Upper lobe of left lung (tissue), 6 donors: ENCODE data around the gene WFDC12. TPM values are rescaled to one million over a fixed set of nuclear protein-coding genes. Genes with fewer than 3 reads are reported as not detected.

Experiments used
- ATAC-seq, 2 donors: fragments of 200-7000 bp; cut with Tn5 transposase; one replicate each; pipeline ENCODE4 v1.9.1; 2022; ENCODE audit warnings: mild to moderate bottlenecking in 2 of 2, moderate library complexity in 2 of 2; ENCODE audit not compliant: low FRiP score in 2 of 2
- DNase-seq, 2 donors: peaks; one replicate each; pipeline ENCODE4 v3.0.0-alpha.2; 2019 to 2020
- H3K27ac ChIP-seq, 4 donors: fragments of 200-600 bp; sonication (generic); one replicate each; pipeline ENCODE4 v1.5.1; 2016 to 2019
- H3K27me3 ChIP-seq, 4 donors: fragments of 200-600 bp; sonication (generic); one replicate each; pipeline ENCODE4 v1.5.1; 2017 to 2019
- H3K36me3 ChIP-seq, 4 donors: fragments of 200-600 bp; sonication (generic); one replicate each; pipeline ENCODE4 v1.5.1; 2016 to 2019
- H3K4me1 ChIP-seq, 4 donors: fragments of 200-600 bp; sonication (generic); one replicate each; pipeline ENCODE4 v1.5.1; 2018 to 2019
- H3K4me3 ChIP-seq, 4 donors: fragments of 200-600 bp; sonication (generic); one replicate each; pipeline ENCODE4 v1.5.1; 2017 to 2019; ENCODE audit warnings: mild to moderate bottlenecking in 2 of 4, moderate library complexity in 1 of 4
- H3K9me3 ChIP-seq, 4 donors: fragments of 200-600 bp; sonication (generic); one replicate each; pipeline ENCODE4 v1.5.1; 2018 to 2019
- CTCF ChIP-seq, 6 experiments: fragments of 450-650 bp in 4 of 6; fragments of 200-600 bp in 2 of 6; sonication (generic) in 2 of 6; IDR thresholded peaks; one replicate each; pipeline ENCODE4 v1.5.1; 2016 to 2019; ENCODE audit warnings: antibody characterized with exemption in 6 of 6
- EP300 ChIP-seq, 4 donors: sonication (generic); formaldehyde crosslinking; IDR thresholded peaks; one replicate each; pipeline ENCODE4 v1.5.1; 2017; ENCODE audit warnings: antibody characterized with exemption in 4 of 4, control low read depth in 2 of 4
- POLR2A ChIP-seq, 4 donors: fragments of 450-650 bp; IDR thresholded peaks; one replicate each; pipeline ENCODE4 v1.5.1; 2016 to 2017; ENCODE audit warnings: antibody characterized with exemption in 4 of 4, mild to moderate bottlenecking in 2 of 4
- POLR2AphosphoS5 ChIP-seq, 2 donors: sonication (generic); formaldehyde crosslinking; IDR thresholded peaks; one replicate each; pipeline ENCODE4 v1.5.1; 2017; ENCODE audit warnings: antibody characterized with exemption in 2 of 2
- WGBS, 2 donors: methylation state at CpG; one replicate each; pipeline ENCODE4 v1.1.5; 2017 to 2018; 5-methylcytosine and 5-hydroxymethylcytosine counted together
- total RNA-seq, 6 donors: library from RNA; depleted of rRNA in 4 of 6; stranded (reverse); fragments of >200 nt in 4 of 6; gene quantifications; one replicate each; pipeline versions ENCODE4 v1.1.0 to v1.2.1, GENCODE V29; 2016 to 2021
- donor health status: DM: no; HTN: no; CAD: no; lungs with moderate emphysema.
- donor health status: DM: no; HTN: yes; CAD: no; lungs with severe emphysema.

WFDC12 gene
- total RNA-seq, 6 donors from 2014 or later = 0.67 to 7.1 (median 5.0) TPM; not detected in 1

- ATAC-seq (no peak), DNase-seq (no peak)
- no peaks in the 10 kb centered on the region for H3K27me3 ChIP-seq
- no peak overlapping the region for H3K27ac ChIP-seq
- TF ChIP-seq POLR2A (IDR thresholded peaks at IDR 0.05) = no peak
- no peak for TF ChIP-seq EP300 (IDR thresholded peaks at IDR 0.05)
- no peak for TF ChIP-seq POLR2AphosphoS5 (IDR thresholded peaks at IDR 0.05)
- no peak for TF ChIP-seq CTCF (IDR thresholded peaks at IDR 0.05)
- H3K4me1 ChIP-seq = no peaks in the 10 kb centered on the region
- H3K4me3 ChIP-seq = no peak overlapping the region
- peaks cover 0 to 53% (median 22%) of the 10 kb centered on the region in 4 donors for H3K36me3 ChIP-seq
- H3K9me3 ChIP-seq = peaks cover 0 to 9% (median 0%) of the 10 kb centered on the region in 4 donors
- WGBS, 2 donors = 87 to 91% methylated on average over 1 of the region's 1 CpG
Observed at GRCh38 chr20:45083127-45083526, 41.1 kb downstream of the WFDC12 start.

DNA sequence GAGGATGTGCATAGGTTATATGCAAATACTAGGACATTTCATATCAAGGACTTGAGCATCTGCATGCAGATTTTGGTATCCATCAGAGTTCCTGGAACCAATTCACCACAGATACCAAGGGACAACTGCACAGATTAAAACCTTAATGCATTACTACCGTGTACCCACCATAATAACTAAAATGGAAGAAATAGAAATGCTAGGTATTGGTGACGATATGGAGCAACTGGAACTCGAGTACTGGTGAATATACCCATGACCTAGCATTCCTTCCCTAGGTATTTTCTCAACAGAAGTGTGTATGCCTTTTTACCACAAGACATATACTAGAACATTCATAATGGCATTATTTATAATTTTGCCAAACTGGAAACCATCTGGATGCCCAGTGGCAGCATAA, 41.8 kb downstream of the WFDC12 start:
- H3K9me3 ChIP-seq = peaks cover 0 to 9% (median 0%) of the 10 kb centered on the region in 4 donors
- no peaks in the 10 kb centered on the region for H3K27me3 ChIP-seq
- ATAC-seq = no peak
- 94 to 96% methylated on average over 3 of the region's 3 CpGs for WGBS, 2 donors
- no peak for TF ChIP-seq CTCF (IDR thresholded peaks at IDR 0.05)
- TF ChIP-seq POLR2AphosphoS5 (IDR thresholded peaks at IDR 0.05) = no peak
- no peak for TF ChIP-seq POLR2A (IDR thresholded peaks at IDR 0.05)
- no peak for TF ChIP-seq EP300 (IDR thresholded peaks at IDR 0.05)
- H3K27ac ChIP-seq = no peak overlapping the region
- no peak for DNase-seq
- H3K36me3 ChIP-seq = peaks cover 0 to 60% (median 26%) of the 10 kb centered on the region in 4 donors
- H3K4me3 ChIP-seq = no peak overlapping the region
- H3K4me1 ChIP-seq = no peaks in the 10 kb centered on the region

DNA sequence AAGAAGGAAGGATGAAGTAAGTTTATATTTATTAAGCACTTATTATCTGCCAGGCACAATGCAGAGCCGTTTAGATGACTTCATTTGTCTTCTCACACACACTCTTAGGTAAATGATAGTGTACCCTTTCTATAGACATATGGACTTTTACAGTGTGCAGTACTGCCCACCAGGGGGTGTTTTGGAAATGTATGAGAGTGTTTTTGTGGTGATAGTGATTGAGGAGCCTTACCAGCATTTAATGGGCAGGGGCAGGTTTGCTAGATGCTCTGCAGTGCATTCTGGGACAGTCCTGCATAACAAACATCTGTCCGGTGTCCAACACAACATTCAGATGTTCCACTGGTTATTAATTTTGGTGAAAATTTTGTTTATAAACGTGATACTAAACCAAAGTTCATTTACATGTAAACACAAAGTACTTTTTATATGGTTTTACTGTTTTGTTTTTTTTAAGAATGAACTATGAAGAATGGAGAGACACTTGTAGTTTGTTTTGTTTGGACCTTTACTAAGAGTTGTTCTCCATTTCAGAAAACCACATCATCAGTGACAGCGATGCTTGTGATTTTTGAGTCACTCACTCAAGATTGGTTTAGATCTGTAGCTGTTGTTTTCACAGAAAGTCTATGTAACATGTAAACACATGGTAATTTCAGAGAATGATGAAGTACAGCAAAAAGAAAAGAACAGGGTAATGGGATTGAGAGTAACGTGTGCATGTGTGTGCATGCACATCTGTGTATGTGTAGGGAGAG, 43.2 kb downstream of the WFDC12 start:
- H3K9me3 ChIP-seq = peaks cover 0 to 9% (median 0%) of the 10 kb centered on the region in 4 donors
- no peak overlapping the region for H3K27ac ChIP-seq
- peaks cover 8 to 74% (median 33%) of the 10 kb centered on the region in 4 donors for H3K36me3 ChIP-seq
- ATAC-seq (no peak), DNase-seq (no peak)
- H3K27me3 ChIP-seq = no peaks in the 10 kb centered on the region
- TF ChIP-seq EP300 (IDR thresholded peaks at IDR 0.05) = no peak
- no peak for TF ChIP-seq POLR2AphosphoS5 (IDR thresholded peaks at IDR 0.05)
- TF ChIP-seq CTCF (IDR thresholded peaks at IDR 0.05) = no peak
- no peak for TF ChIP-seq POLR2A (IDR thresholded peaks at IDR 0.05)
- H3K4me1 ChIP-seq = no peaks in the 10 kb centered on the region
- no peak overlapping the region for H3K4me3 ChIP-seq
- 80 to 84% methylated on average over 5 of the region's 5 CpGs for WGBS, 2 donors

GRCh38 chr20:45077559-45077958, 46.7 kb downstream of the WFDC12 start:
- Histone ChIP-seq H3K4me1 (no peaks in the 10 kb centered on the region), H3K27me3 (no peaks in the 10 kb centered on the region), H3K4me3 (no peak overlapping the region), H3K27ac (no peak overlapping the region), H3K9me3 (peaks cover 0 to 5% (median 0%) of the 10 kb centered on the region in 4 donors), H3K36me3 (peaks cover 10 to 96% (median 47%) of the 10 kb centered on the region in 4 donors)
- DNase-seq (no peak), ATAC-seq (no peak)
- 92% methylated on average over 3 of the region's 3 CpGs for WGBS, 2 donors
- TF ChIP-seq EP300 (IDR thresholded peaks at IDR 0.05) = no peak
- no peak for TF ChIP-seq POLR2A (IDR thresholded peaks at IDR 0.05)
- TF ChIP-seq POLR2AphosphoS5 (IDR thresholded peaks at IDR 0.05) = no peak
- TF ChIP-seq CTCF (IDR thresholded peaks at IDR 0.05) = no peak

Other genes with a start within 250 kb of the WFDC12 start
- 100 to 1,000 TPM in 4 of 6 donors, 10 to 100 TPM in 2; 61.0 to 201 (median 123) TPM for gene YWHAB, start 238.8 kb downstream of the WFDC12 start, total RNA-seq
- 100 to 1,000 TPM in 1 of 6 donors, 10 to 100 TPM in 5; 15.7 to 130 (median 43.7) TPM for gene PABPC1L, start 214.4 kb downstream of the WFDC12 start, total RNA-seq
- gene TOMM34, start 164.1 kb downstream of the WFDC12 start, total RNA-seq = 10 to 100 TPM in 5 of 6 donors, 1 to 10 TPM in 1; 6.2 to 26.1 (median 13.5) TPM
- gene STK4, start 158.0 kb downstream of the WFDC12 start, total RNA-seq = 10 to 100 TPM; 31.0 to 76.1 (median 44.1) TPM
- gene KCNS1, start 23.3 kb downstream of the WFDC12 start, total RNA-seq = 1 to 10 TPM in 5 of 6 donors, under 1 TPM in 1; 0.69 to 4.7 (median 2.6) TPM
- 1 to 10 TPM in 1 of 6 donors, under 1 TPM in 1, not detected in 4; 0.57 to 2.0 TPM for gene WFDC5, start 9.3 kb downstream of the WFDC12 start, total RNA-seq
- gene PI3, start 50.4 kb upstream of the WFDC12 start, total RNA-seq = 10 to 100 TPM in 1 of 6 donors, 1 to 10 TPM in 4, not detected in 1; 3.2 to 16.7 (median 5.2) TPM
- not detected for gene SEMG1, start 82.6 kb upstream of the WFDC12 start, total RNA-seq
- gene SEMG2, start 96.9 kb upstream of the WFDC12 start, total RNA-seq = not detected
- 1,000 to 10,000 TPM; 1,039 to 7,285 (median 2,025) TPM for gene SLPI, start 130.1 kb upstream of the WFDC12 start, total RNA-seq
- gene RBPJL, start 182.4 kb upstream of the WFDC12 start, total RNA-seq = under 1 TPM in 2 of 6 donors, not detected in 4; 0.09 to 0.13 TPM
- gene MATN4, start 183.8 kb upstream of the WFDC12 start, total RNA-seq = under 1 TPM in 2 of 6 donors, not detected in 4; 0.30 to 0.44 TPM
- 100 to 1,000 TPM; 178 to 568 (median 291) TPM for gene SDC4, start 224.0 kb upstream of the WFDC12 start, total RNA-seq
- 10 to 100 TPM; 31.0 to 61.4 (median 50.7) TPM for gene SYS1, start 238.7 kb upstream of the WFDC12 start, total RNA-seq